Body of pancreas (tissue), 4 donors: ENCODE results near the gene SCTR.

Source experiments
- POLR2A ChIP-seq, 3 donors: fragments of 450-650 bp; IDR thresholded peaks; one replicate each; pipeline ENCODE4 v1.6.1; 2016; ENCODE audit warnings: antibody characterized with exemption in 3 of 3, mild to moderate bottlenecking in 2 of 3
- TF ChIP-seq, protein P1 (sequence below), 7 experiments: fragments of 450-650 bp in 4 of 7; fragments of 200-600 bp in 3 of 7; sonication (generic) in 3 of 7; IDR thresholded peaks; one replicate each; pipeline ENCODE4 v1.5.1; 2016 to 2019; ENCODE audit warnings: antibody characterized with exemption in 7 of 7

DNA sequence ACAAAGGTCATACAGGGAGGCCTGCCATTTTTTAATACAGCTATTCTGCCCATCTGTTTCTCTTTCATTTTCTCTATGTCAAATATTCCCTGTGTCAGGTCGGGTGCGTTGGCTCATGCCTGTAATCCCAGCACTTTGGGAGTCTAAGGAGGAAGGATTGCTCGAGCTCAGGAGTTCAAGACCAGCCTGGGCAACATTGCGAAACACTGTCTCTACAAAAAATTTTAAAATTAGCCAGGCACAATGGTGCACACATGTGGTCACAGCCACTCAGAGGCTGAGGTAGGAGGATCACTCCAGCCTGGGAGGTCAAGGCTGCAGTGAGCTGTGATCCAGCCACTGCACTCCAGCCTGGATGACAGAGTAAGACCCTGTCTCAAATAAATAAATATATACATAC lies 57.9 kb downstream of the SCTR start:
- TF ChIP-seq, protein P1, sequence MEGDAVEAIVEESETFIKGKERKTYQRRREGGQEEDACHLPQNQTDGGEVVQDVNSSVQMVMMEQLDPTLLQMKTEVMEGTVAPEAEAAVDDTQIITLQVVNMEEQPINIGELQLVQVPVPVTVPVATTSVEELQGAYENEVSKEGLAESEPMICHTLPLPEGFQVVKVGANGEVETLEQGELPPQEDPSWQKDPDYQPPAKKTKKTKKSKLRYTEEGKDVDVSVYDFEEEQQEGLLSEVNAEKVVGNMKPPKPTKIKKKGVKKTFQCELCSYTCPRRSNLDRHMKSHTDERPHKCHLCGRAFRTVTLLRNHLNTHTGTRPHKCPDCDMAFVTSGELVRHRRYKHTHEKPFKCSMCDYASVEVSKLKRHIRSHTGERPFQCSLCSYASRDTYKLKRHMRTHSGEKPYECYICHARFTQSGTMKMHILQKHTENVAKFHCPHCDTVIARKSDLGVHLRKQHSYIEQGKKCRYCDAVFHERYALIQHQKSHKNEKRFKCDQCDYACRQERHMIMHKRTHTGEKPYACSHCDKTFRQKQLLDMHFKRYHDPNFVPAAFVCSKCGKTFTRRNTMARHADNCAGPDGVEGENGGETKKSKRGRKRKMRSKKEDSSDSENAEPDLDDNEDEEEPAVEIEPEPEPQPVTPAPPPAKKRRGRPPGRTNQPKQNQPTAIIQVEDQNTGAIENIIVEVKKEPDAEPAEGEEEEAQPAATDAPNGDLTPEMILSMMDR (IDR thresholded peaks at IDR 0.05): no peak
- no peak for TF ChIP-seq POLR2A (IDR thresholded peaks at IDR 0.05)
